DMS53 treated with DMSO at 0.1 percent for 48 hours (cell line): ENCODE results near the gene OR2D3.
"Not testable (repeated sequence)": the region's sequence is repeated elsewhere in the genome, so short reads cannot be mapped to it uniquely, and the experiment has no call there.

Experiments used
- DNase-seq: peaks from one replicate; lab custom pipeline; 2025; ENCODE audit not compliant: unreplicated experiment; lab: John Stamatoyannopoulos, UW

Gene OR2D3

DNA sequence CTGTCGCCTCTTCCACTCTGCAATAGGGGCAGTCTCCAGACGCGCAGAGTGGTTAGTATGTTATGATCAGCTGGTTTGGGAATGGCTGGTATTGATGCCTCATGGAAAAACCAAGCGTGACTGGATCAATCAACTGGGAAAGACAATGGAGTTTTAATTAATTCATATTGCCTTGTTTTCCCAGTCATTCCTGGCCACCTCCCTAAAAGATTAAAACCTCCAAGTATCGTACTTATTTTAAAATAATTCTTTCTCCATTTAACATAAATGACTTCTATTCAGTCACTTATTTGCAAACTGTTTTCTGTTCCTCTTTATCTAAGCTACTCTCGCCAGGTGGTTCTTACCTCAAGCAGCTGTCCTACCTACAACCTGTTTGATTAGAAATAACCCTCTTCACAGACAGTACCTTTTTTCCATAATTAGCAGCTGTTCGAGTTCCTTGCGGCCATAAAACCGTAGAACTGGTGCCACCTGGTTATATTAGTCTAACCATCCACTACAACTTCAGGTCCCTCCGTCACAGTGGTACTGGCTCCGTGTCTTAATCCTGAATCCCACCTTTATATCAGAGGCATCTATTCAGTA lies 6.3 kb downstream of the OR2D3 start:
- DNase-seq = peak; percentile 57

- no peak for DNase-seq
Measured at GRCh38 chr11:6928916-6929315, 8.1 kb downstream of the OR2D3 start.

DNA sequence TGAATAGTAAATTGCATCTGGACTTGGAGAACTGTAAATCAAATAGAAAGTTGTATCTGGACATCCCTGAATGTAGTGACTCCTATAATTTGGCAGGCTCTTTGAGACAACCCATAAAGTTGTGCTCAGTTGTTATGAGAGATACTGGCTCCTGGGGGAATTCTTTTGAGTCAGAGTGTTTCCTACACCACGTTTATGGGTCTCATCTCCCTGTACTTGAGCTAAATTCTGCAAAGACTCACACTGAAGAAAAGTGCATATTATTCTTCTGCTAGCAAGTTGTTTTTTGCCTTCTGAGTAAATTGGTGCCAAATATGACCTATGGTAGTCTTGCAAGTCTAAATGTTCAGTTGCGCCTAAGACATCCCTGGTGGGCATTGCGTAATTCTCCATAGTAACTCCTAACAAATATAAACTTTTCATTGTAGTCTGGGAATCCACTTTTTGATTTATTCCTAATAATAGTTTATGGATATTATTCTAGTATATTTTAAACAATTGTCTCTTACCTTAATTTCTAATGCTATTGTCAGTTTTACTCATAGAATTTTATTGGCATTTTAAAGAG lies 10.4 kb downstream of the OR2D3 start:
- DNase-seq = no peak

GRCh38 chr11:6932145-6932544 lies 11.3 kb downstream of the OR2D3 start:
- no peak for DNase-seq

DNA sequence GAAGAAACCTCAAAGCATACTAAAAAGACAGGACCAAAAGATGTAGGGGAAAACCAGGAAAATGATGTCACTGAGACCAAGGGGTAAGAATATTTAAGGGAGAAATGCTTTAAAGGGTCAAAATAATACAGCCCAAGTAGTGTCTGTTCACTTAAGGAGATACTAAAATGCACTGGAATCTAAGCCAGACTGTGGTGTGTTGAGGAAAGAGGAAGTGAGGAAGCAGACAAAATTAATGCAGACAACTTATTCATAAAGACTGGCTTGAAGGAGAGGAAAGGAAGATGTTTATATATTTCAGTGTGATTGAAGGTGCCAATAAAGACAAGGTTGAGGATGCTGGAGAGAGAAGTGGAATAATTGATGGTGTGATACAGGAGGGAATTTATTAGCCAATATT lies 21.2 kb downstream of the OR2D3 start:
- no peak for DNase-seq

DNA sequence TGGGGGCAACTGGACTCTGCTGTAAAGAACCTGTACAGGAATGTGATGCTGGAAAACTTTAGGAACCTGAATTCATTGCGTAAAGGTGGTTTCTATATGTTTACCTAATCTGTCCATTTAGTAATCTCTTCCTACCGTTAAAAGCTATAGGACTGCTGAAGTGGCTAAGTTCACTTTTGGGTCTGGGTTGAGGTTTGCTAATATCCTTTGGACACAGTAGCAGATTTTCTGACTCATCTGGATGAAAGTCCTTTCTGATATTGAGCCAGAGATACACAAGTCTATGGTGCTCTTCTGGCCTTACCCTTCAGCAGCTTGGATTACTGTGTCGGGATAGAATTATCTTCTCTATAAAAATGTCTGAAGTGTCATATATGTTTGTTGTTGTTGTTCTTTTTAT lies 22.3 kb downstream of the OR2D3 start:
- DNase-seq = no peak

DNA sequence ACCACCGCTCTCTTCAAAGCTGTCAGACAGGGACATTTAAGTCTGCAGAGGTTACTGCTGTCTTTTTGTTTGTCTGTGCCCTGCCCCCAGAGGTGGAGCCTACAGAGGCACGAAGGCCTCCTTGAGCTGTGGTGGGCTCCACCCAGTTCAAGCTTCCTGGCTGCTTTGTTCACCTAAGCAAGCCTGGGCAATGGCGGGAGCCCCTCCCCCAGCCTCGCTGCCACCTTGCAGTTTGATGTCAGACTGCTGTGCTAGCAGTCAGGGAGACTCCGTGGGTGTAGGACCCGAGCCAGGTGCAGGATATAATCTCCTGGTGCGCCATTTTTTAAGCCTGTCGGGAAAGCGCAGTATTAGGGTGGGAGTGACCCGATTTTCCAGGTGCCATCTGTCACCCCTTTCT lies 33.4 kb downstream of the OR2D3 start:
- DNase-seq = not testable (repeated sequence)

- DNase-seq = no peak
Measured at GRCh38 chr11:6962141-6962540, 41.3 kb downstream of the OR2D3 start.

DNA sequence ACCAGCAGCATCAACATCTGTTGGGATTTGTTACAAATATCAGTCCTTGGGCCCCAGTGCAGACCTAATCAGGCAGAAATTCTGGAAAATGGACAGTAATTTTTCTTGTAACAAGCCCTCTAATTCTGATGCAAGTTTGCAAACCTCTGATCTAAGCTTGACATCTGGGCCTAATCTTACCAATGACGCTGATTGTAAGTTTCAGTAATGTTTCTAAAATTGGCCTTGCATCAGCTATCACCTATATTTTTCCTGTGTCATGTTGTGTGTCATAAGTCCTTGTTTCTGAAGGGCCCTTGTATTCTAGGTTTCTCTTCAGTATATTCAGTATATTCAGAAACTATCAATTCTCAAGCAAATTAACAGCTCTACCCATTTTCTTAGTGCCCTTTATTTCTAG lies 41.9 kb downstream of the OR2D3 start:
- DNase-seq = no peak

DNA sequence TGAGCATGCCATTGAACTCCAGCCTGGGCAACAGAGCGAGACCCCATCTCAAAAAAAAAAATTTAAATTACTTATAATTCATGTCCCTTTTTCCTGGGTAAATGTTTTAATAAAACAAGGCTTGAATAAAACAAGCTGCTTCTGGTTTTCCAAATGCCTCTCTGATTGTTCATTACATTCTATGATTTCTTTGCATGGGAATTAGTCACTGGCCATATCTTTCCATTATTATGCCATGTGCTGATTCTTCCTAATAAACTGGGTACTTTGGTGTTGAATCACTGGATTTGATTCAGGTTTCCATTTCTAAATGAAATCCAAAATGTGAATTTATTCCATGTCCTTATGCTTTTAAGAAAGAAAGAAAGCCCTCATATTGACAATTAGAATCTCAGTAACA lies 48.0 kb downstream of the OR2D3 start:
- no peak for DNase-seq

GRCh38 chr11:6969854-6970253 lies 49.1 kb downstream of the OR2D3 start:
- DNase-seq = not testable (repeated sequence)
